ENCODE data around the gene TNFRSF8. TPM values are rescaled to one million over a fixed set of nuclear protein-coding genes. Genes with fewer than 3 reads are reported as not detected.

Gene TNFRSF8
- total and polyA plus RNA-seq, 2 of the 4 experiments (the other 2 are of a cell fraction) = under 0.01 to 0.31 TPM

GRCh38 chr1:12052997-12053686 lies 10.0 kb upstream of the TNFRSF8 start:
- intact Hi-C loops (cut with micrococcal nuclease) = no loop called here
- no peak overlapping the region for H2BK5ac ChIP-seq (ENCODE audit: low read depth, low read length, poor library complexity, severe bottlenecking)
- BruUV-seq (replicated peaks) = no TSS peak
- H4K8ac ChIP-seq (ENCODE audit: low read depth in 2 of 2, low read length in 2 of 2) = no peak overlapping the region
- no peak overlapping the region for H4K91ac ChIP-seq (ENCODE audit: insufficient read depth, low read depth, low read length)
- ChIA-PET POLR2A (ENCODE audit: unreplicated experiment) (no interaction called here), CTCF (no interaction called here)
- no peak overlapping the region for H2BK120ac ChIP-seq (ENCODE audit: low read depth, low read length)
- H3K4me2 ChIP-seq (ENCODE audit: low read depth, low read length) = no peak overlapping the region
- H3K36me3 ChIP-seq (ENCODE audit: control insufficient read depth, insufficient read depth, low read length) = no peaks in the 10 kb centered on the region
- H4K5ac ChIP-seq (ENCODE audit: low read depth, low read length) = no peak overlapping the region
- in situ Hi-C loops (cut with MboI; ENCODE audit: low sequenced_read_pairs) = no loop called here
- H3K9ac ChIP-seq (ENCODE audit: low read depth, low read length) = no peak overlapping the region
- H3K27ac ChIP-seq (ENCODE audit: insufficient read depth, low read length) = no peak overlapping the region
- H2BK15ac ChIP-seq (ENCODE audit: low read depth, low read length) = no peak overlapping the region
- H2BK20ac ChIP-seq (ENCODE audit: low read depth, low read length) = no peak overlapping the region
- no peak overlapping the region for H3K23ac ChIP-seq (ENCODE audit: low read depth, low read length)
- TF ChIP-seq NFE2L2 (IDR thresholded peaks at IDR 0.05; ENCODE audit: low read depth, low read length) (no peak), USF2 (IDR thresholded peaks at IDR 0.05; ENCODE audit: low read depth, low read length) (no peak), MXI1 (IDR thresholded peaks at IDR 0.05; ENCODE audit: borderline replicate concordance, low read depth, low read length) (no peak), RFX5 (IDR thresholded peaks at IDR 0.05; ENCODE audit: low read depth, low read length) (no peak), FOS (IDR thresholded peaks at IDR 0.05; ENCODE audit: low read depth, low read length) (no peak), RCOR1 (IDR thresholded peaks at IDR 0.05; ENCODE audit: insufficient replicate concordance, low read length) (no peak), BHLHE40 (IDR thresholded peaks at IDR 0.05; ENCODE audit: low read depth, low read length) (no peak), MAZ (IDR thresholded peaks at IDR 0.05; ENCODE audit: borderline replicate concordance, low read depth, low read length) (no peak)
- no peak overlapping the region for H3K4me3 ChIP-seq (ENCODE audit: insufficient read depth, low read depth, low read length)
- no peak overlapping the region for H3K56ac ChIP-seq (ENCODE audit: extremely low read depth, insufficient read depth, low read length)
- DNase-seq (no peak), ATAC-seq (ENCODE audit: low read depth) (no peak)
- peaks cover 3% of the 10 kb centered on the region for H3K9me3 ChIP-seq (ENCODE audit: control insufficient read depth, insufficient read depth, low read length)
- peaks cover 5% of the 10 kb centered on the region; the same call in 1 of the 2 replicates for H3K4me1 ChIP-seq (ENCODE audit: control insufficient read depth, insufficient read depth, low read length)
- no peak overlapping the region for H3K4ac ChIP-seq (ENCODE audit: low read depth, low read length)
- no peak overlapping the region for H3K14ac ChIP-seq (replicated peaks; ENCODE audit: low read depth, low read length)
- H2AK9ac ChIP-seq (replicated peaks; ENCODE audit: low read depth, low read length, poor library complexity) = no peak overlapping the region
- dilution Hi-C loops (cut with HindIII; ENCODE audit: low sequenced_read_pairs, unreplicated experiment) = no loop called here
- H3K18ac ChIP-seq (ENCODE audit: low read depth, low read length) = no peak overlapping the region
- peaks cover 3% of the 10 kb centered on the region for H3K27me3 ChIP-seq (ENCODE audit: control insufficient read depth, insufficient read depth, low read length)
- no peak overlapping the region for H2AK5ac ChIP-seq (ENCODE audit: low read depth, low read length)
- H3K9me1 ChIP-seq (ENCODE audit: insufficient read depth, low read length) = no peaks in the 10 kb centered on the region
- no peaks in the 10 kb centered on the region for H4K20me1 ChIP-seq (ENCODE audit: insufficient read depth, low read length)
- 90% methylated on average over 10 of the region's 14 CpGs; no CpG with 5 or more reads in 1 of the 2 experiments for WGBS, 2 experiments (ENCODE audit: extremely low coverage in 2 of 2, insufficient read length in 1 of 2)
- H3K79me1 ChIP-seq (ENCODE audit: low read depth in 1 of 2, low read length in 2 of 2) = no peaks in the 10 kb centered on the region
- H2AFZ ChIP-seq (replicated peaks; ENCODE audit: low read length, poor library complexity) = peak overlapping the region; percentile 13

All from IMR-90 (cell line).